GM21367 (cell line): ENCODE data around the gene CCND2.
A peak's percentile ranks its signal among the peaks of the same experiment; 100 is the strongest.

Experiments
- ATAC-seq: cut with Tn5 transposase; IDR thresholded peaks from one replicate; pipeline ENCODE4 v1.9.1; 2021; ENCODE audit not compliant: unreplicated experiment

The CCND2 gene

GRCh38 chr12:4289231-4289878 is 15.8 kb downstream of the CCND2 start:
- no peak for ATAC-seq

GRCh38 chr12:4289998-4290790 is 16.6 kb downstream of the CCND2 start:
- no peak for ATAC-seq

DNA sequence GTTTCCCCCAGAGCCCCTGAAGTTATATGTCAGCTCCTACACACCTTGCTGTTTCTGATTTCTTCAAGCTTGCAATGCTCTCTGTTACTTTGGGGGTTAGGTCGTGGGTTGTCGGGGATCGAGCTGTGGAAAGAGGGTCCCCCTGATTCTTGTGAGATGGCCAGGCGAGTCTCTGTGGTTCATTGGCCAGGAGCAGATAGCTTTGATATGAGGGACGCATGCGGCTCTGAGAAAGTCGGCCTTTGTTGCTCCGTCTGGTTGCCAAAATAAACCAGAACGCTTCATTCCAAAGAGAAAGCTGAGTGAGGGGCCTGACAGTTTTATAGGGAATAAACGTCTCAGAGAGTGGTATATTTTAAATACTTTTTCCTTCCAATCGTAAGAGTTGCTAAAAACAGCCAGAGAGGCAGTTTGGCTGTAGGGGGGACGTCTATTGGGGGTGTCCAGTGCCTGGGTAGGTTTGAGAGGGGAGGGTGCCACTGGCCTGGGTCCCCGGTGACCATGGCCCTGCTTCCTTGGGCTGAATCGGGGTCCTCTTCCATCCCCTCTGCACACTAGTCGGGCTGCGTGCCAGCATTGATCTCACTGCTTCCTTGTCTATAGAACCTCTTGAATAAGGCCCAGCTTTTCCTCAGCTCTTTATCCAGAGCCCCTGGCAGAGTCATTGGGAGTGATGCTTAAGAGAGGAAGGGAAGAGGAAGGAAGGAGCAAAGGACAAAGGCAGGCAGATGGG is 18.9 kb downstream of the CCND2 start:
- ATAC-seq = no peak

- ATAC-seq = no peak
Observed at GRCh38 chr12:4293299-4293965, 19.9 kb downstream of the CCND2 start.

GRCh38 chr12:4293966-4294505 is 20.5 kb downstream of the CCND2 start:
- no peak for ATAC-seq

GRCh38 chr12:4296751-4297150 is 23.2 kb downstream of the CCND2 start:
- ATAC-seq = no peak

DNA sequence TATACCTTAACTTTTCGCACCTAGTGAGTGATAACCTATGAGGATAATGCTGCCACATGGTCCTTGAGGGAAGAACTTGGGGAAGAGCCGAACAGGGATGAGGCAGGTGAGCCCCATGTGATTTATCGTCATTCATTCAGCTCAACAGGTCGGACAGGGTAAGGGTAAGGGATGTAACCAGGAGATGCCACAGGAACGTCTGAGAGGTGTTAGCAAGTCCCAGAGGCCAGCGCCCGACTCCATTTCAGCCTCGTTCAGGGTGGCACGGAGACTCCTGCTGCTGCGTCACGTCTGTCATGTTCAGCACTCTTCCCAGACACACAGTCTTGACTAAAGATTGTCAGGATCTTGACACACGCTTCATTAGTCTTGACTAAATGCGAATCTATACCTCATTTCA is 24.1 kb downstream of the CCND2 start:
- ATAC-seq = no peak

GRCh38 chr12:4300883-4301282 is 27.3 kb downstream of the CCND2 start:
- ATAC-seq = no peak

DNA sequence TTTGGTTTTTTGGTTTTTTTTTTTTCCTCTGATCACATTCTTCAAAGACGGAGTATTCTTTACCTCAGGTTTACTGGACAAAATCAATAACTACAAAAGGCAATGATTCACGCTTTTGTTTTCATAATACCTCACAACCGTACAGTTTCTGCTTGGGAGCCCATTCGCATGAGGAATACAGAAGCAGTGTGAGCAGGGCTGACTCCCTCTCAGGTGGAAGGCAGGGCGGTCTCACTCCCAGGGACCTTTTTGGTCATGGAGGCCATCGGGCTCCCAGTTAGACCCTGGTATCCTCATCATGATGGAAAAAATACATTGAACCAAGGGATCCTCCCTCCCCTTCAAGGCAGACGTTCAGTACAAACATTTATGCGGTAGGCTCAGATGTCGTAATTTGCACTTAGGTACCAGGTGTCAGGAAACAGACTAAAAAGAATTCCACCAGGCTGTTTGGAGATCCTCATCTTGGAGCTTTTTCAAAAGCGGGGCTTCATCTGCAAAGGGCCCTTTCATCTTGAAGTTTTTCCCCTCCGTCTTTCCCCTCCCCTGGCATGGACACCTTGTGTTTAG is 28.5 kb downstream of the CCND2 start:
- no peak for ATAC-seq

DNA sequence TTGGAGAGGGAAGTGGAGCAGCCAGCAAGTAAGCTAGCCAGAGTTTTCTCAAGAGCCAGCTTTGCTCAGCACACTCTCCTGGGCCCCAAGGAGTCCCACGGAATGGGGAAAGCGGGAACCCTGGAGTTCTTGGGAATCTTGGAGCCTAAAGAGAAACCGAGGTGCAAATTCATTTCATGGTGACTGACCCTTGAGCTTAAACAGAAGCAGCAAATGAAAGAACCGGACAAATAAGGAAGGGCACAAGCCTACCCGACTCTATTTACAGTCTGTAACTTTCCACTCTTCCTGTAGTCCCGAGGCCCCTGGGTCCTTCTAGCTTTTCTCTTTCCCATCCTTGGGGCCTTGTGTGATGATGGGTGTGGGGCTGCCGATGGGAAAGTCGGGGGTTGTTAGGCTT is 29.3 kb downstream of the CCND2 start:
- ATAC-seq = no peak

DNA sequence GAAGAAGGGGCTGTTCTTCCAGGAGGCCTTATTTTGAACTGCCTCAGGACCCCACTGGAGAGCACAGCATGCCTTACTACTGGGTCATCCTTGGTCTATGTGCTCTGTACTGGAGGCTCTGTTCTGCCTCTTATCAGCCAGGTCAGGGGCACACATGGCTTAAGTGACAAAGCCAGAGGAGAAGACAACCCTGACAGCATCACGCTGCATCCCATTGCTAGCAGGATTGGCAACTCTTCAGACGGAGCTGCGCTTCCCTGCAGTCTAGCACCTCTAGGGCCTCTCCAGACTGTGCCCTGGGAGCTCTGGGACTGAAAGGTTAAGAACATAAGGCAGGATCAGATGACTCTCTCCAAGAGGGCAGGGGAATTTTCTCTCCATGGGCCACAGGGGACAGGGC is 30.2 kb downstream of the CCND2 start:
- no peak for ATAC-seq

DNA sequence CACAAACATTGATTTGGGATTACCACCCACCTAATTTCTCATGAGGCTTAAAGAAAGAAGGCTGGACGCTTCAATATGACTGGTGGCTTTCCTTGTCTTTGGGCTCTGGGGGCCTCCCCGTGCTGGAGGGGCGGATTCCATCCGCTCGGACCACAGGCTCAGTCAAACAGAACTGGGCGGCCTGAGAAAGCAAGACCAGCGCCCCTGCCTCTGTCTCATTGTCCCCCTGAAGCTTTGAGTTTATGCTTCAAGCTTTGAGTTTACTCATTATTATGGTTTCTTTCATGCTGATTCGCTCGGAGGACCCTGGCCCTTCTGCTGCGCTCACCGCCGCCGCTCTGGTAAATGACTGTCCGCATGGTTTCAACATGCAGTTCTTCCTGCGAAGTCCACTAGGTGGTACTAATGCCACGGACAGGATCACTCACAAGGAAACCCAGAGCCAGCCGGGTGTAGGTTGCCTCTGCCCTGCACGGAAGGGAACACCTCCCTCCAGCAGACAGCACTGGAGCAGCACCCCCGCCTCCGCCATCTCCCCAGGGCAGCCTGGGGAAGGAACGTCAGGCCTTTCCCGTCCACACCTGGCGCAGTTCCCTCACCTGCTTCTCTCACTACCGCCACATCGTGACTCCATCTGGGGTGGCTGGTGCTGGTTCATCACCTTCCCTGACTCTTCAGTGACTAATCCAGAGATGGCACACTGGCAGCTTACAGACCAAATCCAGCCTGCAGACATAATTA is 34.2 kb downstream of the CCND2 start:
- no peak for ATAC-seq

DNA sequence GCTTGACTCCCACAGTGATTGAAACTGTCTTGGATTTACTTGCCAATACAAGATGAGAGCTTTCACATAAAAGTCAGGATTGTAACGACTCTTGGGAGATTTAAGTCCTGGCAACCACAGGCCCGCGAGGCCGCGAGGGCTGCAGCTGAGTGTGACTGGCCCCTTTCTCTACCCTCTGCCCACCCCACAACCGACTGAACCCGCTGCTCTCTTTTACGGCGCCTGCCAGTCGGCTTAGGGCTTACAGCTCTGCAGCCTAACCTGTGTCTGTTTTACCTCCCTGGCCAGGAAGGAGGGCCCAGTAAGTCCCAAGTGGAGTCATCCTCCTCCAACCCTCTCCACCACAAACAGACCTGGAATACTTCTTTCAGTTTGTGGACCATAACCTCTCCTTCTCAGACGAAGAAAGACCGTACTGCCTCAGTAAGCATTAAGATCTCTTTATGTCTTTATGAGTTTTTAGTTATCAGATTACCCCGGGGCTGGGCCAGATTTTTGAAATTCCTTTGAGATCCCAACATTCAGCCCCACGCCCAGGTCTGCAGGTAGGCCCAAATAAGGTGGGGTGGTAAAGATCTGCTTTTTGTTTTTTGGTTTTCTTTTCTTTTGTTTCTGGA is 34.9 kb downstream of the CCND2 start:
- no peak for ATAC-seq

DNA sequence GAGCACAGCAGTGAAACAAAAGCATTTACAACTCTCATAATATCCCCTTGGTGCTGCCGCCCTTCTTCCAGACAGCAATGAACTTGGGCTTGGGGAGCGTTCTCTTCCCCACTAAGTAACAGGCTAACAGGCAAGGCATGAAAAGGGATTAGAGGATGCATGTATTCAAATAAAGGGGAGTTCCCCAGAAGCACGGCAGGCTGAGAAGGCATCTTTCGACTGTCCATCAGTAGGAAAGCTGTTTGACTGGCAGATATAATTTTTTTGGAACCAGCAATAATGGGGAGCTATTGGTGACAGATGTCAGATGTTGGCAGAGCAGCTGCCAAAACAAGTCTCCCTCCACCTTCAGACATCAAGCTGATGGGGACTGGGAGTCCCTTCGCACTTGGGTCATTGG is 38.2 kb downstream of the CCND2 start:
- ATAC-seq = no peak

DNA sequence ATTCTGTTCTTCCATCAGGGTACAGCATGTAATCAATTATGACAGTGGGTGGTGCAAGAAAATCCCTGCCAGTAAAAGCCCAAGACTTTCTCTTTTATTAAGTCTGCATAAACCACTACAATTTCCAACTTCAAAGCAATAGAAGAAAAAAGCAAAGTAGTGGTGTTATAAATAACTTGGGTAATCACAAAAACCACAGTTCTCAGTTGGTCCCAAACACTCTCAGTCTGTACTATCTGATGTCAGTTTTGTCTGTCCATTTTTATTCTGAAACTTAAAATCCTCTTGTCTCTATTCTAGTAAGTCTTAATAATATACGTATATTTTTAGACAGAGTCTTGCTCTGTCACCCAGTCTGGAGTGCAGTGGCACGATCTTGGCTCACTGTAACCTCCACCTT is 38.7 kb downstream of the CCND2 start:
- no peak for ATAC-seq

DNA sequence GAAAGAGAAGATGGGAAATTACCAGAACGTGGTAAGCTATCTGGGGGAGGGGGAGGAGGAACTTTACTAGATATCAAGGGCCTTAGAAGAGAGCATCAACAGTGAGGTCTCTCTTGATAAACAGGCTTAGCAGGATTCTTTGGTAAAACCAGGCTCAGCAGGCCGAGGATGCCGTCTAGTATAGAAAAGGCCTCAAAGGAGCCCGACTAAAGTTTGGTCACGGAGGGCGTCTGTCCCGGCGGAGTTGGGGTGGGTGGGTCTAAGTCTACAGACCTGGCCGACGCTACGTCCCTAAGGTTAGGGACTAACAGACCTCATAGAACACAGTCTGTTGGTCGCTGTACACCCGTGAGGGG is 46.9 kb downstream of the CCND2 start:
- ATAC-seq = peak; percentile 34

- peak; percentile 95 for ATAC-seq
Observed at GRCh38 chr12:4320853-4321701, 47.5 kb downstream of the CCND2 start, which contains the start of gene TIGAR. Gene TIGAR (plus strand): TSS chr12:4321213. CDS start chr12:4321272, 59 bp downstream.

GRCh38 chr12:4322726-4323125 is 49.2 kb downstream of the CCND2 start:
- no peak for ATAC-seq
